Spinal cord (tissue), 10 donors: Measurements from ENCODE around the gene UCK1. TPM values are rescaled to one million over a fixed set of nuclear protein-coding genes. Genes with fewer than 3 reads are reported as not detected.
A peak's percentile ranks its signal among the peaks of the same experiment; 100 is the strongest.
"Not testable (repeated sequence)": the region's sequence is repeated elsewhere in the genome, so short reads cannot be mapped to it uniquely, and the experiment has no call there.

Source experiments
- DNase-seq, 6 donors: peaks; one replicate each; pipeline versions ENCODE4 v3.0.0 to v3.0.0-alpha.2; 2013 to 2015; ENCODE audit warnings: low spot score in 6 of 6, low read depth in 4 of 6
- H3K27ac ChIP-seq: one replicate; pipeline ENCODE4 v1.5.1; 2013; ENCODE audit warnings: low read depth, low read length, control low read depth
- H3K27me3 ChIP-seq: one replicate; pipeline ENCODE4 v1.6.1; 2013; ENCODE audit warnings: low read length; ENCODE audit not compliant: control insufficient read depth, insufficient read depth
- H3K36me3 ChIP-seq: one replicate; pipeline ENCODE4 v1.6.1; 2013; ENCODE audit warnings: low read length; ENCODE audit not compliant: control insufficient read depth, insufficient read depth
- H3K4me1 ChIP-seq: one replicate; pipeline ENCODE4 v1.6.1; 2013; ENCODE audit warnings: low read length; ENCODE audit not compliant: control insufficient read depth, insufficient read depth
- H3K4me3 ChIP-seq: one replicate; pipeline ENCODE4 v1.5.1; 2013; ENCODE audit warnings: low read depth, low read length, control low read depth
- H3K9me3 ChIP-seq: one replicate; pipeline ENCODE4 v1.6.1; 2013; ENCODE audit warnings: low read length; ENCODE audit not compliant: control insufficient read depth, insufficient read depth
- WGBS: methylation state at CpG from one replicate; pipeline ENCODE4 v1.1.5; 2013; ENCODE audit warnings: missing lambda C conversion rate; ENCODE audit not compliant: insufficient coverage; 5-methylcytosine and 5-hydroxymethylcytosine counted together
- polyA plus RNA-seq, 2 donors: library from polyadenylated mRNA; unstranded; fragments of 120-200 nt; gene quantifications; one replicate each; pipeline ENCODE4 v1.2.1, GENCODE V29; 2013; ENCODE audit not compliant: insufficient read length in 2 of 2
- total RNA-seq, 2 donors: library from RNA; depleted of rRNA in 1 of 2; stranded (reverse); fragments of 120-200 nt in 1 of 2; fragments of >200 nt in 1 of 2; gene quantifications; one replicate each; pipeline versions ENCODE4 v1.2.3 to v1.2.4, GENCODE V29; 2013 to 2014
- donor health status: healthy.

The UCK1 gene
- total and polyA plus RNA-seq, 4 donors = 14.2 to 57.7 (median 45.9) TPM

DNA sequence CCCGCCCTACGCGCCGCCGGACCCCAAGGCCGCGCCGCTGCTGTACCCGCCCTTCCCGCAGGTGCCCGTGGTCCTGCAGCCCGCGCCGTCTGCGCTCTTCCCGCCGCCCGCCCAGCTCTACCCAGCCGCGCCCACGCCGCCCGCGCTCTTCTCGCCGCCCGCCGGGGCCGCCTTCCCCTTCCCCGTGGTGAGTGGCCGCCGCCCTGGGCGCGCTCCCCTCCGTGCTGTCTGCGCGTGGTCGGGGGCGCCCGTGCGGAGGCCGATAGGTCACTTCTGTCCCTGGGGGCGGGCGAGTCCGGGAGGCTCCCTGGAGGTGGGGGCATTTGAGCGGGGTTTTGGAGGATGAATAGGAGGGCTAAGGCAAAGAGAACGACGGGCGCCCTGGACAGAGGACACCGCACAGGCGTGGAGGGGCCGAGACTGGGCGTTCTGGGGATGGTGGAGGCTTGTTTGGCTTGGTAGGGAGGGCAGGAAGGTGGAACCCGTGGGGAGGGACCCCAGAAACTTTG, 23.8 kb upstream of the UCK1 start:
- WGBS = 16% methylated on average over 54 of the region's 54 CpGs
- DNase-seq = no peak
- no peak overlapping the region for H3K4me3 ChIP-seq
- H3K4me1 ChIP-seq = no peaks in the 10 kb centered on the region
- peaks cover 24% of the 10 kb centered on the region for H3K27me3 ChIP-seq
- no peaks in the 10 kb centered on the region for H3K9me3 ChIP-seq
- H3K36me3 ChIP-seq = peaks cover 15% of the 10 kb centered on the region
- no peak overlapping the region for H3K27ac ChIP-seq

DNA sequence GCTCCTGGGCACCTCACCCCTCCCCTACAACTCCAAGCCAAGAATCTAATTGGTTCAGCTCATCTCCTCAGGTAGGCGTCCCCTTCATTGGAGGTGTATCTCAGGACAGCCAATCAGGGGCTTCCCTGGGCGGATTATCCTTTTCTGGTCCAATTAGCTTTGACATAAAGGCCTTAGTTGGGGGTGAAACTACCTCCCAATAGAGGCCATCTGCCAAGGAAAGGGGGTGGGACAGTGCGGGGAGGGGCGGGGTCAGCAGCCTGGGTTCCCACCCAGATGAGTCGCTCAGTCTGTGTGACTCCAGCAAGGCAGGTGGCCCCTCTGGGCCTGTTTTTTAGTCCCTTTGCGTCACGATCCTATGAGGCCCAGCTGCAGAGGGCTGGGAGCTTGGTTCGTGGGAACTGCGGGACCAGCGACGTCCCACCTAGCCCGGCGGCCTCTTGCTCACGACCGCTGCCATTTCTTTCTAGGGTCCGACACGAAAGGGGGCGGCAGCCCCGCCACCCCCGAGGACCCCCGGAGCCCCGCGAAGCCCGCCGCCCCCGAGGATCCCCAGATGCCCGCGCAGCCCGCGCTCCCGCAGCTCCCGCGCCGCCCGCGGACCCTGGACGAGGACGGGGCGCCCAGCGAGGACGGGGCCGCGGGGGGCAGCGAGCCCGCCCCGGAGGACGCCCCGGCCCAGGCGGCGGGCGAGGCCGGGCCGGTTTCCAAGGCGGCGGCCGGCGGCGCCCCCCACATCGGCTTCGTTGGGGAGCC, 23.2 kb upstream of the UCK1 start:
- Histone ChIP-seq H3K4me1 (no peaks in the 10 kb centered on the region), H3K27me3 (peaks cover 24% of the 10 kb centered on the region), H3K9me3 (no peaks in the 10 kb centered on the region), H3K36me3 (peaks cover 15% of the 10 kb centered on the region), H3K4me3 (no peak overlapping the region), H3K27ac (no peak overlapping the region)
- DNase-seq = no peak
- 17% methylated on average over 59 of the region's 60 CpGs for WGBS

DNA sequence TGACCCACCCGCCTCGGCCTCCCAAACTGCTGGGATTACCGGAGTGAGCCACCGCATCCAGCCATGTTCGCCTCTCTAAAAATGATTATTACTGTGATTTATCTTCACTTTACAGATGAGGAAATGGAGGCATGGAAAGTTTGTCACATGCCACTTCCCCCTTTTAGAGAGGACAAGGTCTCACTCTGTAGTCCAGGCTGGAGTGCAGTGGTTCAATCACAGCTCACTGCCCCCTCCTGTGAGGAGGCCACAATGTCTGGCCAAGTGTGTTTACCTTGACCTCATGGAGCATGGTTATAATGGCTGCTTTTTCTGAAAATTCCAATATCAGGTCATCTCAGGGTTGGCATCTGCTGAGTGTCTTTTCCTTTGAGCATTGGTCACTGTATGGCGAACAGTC, 21.0 kb upstream of the UCK1 start:
- H3K4me1 ChIP-seq = peaks cover under 1% of the 10 kb centered on the region
- DNase-seq = no peak
- no peak overlapping the region for H3K4me3 ChIP-seq
- 94% methylated on average over 2 of the region's 6 CpGs for WGBS
- no peak overlapping the region for H3K27ac ChIP-seq
- peaks cover 6% of the 10 kb centered on the region for H3K36me3 ChIP-seq
- no peaks in the 10 kb centered on the region for H3K9me3 ChIP-seq
- peaks cover 30% of the 10 kb centered on the region for H3K27me3 ChIP-seq

DNA sequence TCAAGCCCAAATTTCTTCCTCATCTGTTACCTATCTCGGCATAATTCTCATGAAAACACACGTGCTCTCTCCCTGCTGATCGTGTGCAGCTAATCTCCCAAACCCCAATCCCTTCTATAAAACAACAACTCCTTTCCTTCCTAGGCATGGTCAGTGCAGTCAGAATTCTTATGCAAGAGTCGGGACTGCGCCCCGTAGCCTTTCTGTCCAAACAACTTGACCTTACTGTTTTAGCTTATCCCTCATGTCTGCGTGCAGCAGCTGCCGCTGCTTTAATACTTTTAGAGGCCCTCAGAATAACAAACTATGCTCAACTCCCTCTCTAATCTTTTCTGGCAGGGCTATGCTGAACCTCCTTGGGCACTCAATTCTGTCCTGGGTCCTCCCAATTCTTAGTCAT, 19.4 kb upstream of the UCK1 start:
- DNase-seq, H3K4me3 ChIP-seq, H3K36me3 ChIP-seq, H3K27ac ChIP-seq, H3K9me3 ChIP-seq: not testable (repeated sequence)
- 81% methylated on average over 8 of the region's 8 CpGs for WGBS
- peaks cover 16% of the 10 kb centered on the region for H3K4me1 ChIP-seq
- peaks cover 37% of the 10 kb centered on the region for H3K27me3 ChIP-seq

DNA sequence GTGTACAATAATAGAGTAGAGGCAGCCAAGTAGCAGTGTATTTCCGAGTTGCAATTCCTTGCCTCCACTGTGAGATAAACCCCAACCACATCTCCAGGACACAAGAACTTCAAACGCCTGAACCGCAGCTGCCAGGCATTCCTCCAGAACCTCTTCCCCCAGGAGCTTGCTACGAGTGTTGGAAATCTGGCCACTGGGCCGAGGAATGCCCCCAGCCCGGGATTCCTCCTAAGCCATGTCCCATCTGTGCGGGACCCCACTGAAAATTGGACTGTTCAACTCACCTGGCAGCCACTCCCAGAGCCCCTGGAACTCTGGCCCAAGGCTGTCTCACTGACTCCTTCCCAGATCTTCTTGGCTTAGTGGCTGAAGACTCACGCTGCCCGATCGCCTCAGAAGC, 18.1 kb upstream of the UCK1 start:
- not testable (repeated sequence) for H3K36me3 ChIP-seq, H3K27ac ChIP-seq, H3K4me3 ChIP-seq, H3K9me3 ChIP-seq, DNase-seq
- Histone ChIP-seq H3K27me3 (peaks cover 39% of the 10 kb centered on the region), H3K4me1 (peaks cover 17% of the 10 kb centered on the region)
- 79% methylated on average over 9 of the region's 10 CpGs for WGBS

DNA sequence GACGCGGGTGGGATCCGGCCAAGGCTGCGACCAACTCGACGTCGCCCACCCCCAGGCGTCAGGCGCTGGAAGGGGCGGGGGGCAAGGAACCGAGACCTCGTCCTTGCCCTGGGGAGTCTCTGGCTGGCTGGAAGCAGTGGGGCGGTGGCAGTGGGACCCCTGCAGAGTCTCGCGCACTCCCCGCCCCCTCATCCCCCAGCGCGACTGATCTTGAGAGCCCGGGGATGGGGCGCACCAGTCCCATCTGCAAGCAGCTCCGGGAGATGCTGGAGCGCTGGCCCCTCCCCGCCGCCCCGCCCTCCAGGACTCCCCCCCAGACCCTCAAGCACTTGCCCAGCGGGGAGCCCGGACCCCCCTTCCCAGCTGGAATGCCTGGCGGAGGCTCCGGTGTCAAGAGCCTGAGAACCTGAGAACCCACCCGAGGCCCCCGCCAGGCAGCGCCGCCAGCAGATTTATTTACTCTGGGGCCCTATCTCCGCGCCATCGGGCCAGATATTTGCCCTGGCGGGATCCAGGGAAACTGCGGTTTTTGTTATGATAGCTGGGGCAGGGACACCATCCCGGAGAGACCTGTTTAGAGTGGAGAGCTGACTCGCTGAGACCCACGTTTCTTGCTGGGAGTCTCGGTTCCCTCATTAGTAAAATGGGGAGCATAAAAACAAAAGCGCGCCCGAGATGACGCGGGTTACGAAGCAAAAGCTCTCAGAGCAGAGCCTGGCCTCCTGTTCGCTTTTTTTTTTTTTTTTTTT, 15.4 kb upstream of the UCK1 start:
- H3K27me3 ChIP-seq = peaks cover 32% of the 10 kb centered on the region

DNA sequence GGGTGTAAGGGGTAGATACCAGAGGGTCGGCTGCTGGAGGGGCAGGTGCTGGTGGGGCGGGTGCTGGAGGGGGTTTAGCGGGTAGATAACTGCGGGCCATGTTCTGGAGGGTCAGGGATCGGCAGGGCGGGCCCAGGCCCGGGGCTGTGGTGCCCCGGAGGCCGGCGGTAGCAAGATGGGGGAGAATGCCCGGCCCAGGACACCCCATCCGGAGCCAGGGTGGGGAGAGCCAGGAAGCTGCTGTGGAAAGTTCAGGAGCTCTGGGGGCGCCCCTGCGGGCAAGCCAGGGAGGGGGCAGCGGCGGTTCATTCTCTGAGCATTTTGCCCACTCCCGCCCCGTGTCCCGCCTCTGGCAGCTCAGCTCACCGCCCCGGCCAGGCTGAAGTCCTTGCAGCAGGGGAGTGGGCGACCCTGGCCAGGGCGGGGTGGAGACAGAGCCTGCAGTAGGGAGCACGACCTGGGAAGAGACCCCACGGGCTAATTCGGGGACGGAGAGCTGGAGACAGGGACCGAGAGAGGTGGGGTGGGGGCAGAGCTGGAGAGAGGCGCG, 14.8 kb upstream of the UCK1 start:
- Histone ChIP-seq H3K4me1 (peaks cover 17% of the 10 kb centered on the region), H3K27me3 (peaks cover 32% of the 10 kb centered on the region), H3K9me3 (peaks cover 7% of the 10 kb centered on the region), H3K27ac (no peak overlapping the region), H3K36me3 (no peaks in the 10 kb centered on the region), H3K4me3 (peak overlapping the region; percentile 12)
- no peak for DNase-seq
- under 1% methylated on average over 30 of the region's 30 CpGs for WGBS

More for the DNA sequence above, 15.4 kb upstream of the UCK1 start:
- H3K36me3 ChIP-seq = no peaks in the 10 kb centered on the region
- peaks cover 7% of the 10 kb centered on the region for H3K9me3 ChIP-seq
- peak overlapping the region; percentile 12 for H3K4me3 ChIP-seq
- DNase-seq = peak in 2 of 6 donors; percentile 52 to 54
- H3K27ac ChIP-seq = no peak overlapping the region
- WGBS = 4% methylated on average over 45 of the region's 49 CpGs
- peaks cover 17% of the 10 kb centered on the region for H3K4me1 ChIP-seq

DNA sequence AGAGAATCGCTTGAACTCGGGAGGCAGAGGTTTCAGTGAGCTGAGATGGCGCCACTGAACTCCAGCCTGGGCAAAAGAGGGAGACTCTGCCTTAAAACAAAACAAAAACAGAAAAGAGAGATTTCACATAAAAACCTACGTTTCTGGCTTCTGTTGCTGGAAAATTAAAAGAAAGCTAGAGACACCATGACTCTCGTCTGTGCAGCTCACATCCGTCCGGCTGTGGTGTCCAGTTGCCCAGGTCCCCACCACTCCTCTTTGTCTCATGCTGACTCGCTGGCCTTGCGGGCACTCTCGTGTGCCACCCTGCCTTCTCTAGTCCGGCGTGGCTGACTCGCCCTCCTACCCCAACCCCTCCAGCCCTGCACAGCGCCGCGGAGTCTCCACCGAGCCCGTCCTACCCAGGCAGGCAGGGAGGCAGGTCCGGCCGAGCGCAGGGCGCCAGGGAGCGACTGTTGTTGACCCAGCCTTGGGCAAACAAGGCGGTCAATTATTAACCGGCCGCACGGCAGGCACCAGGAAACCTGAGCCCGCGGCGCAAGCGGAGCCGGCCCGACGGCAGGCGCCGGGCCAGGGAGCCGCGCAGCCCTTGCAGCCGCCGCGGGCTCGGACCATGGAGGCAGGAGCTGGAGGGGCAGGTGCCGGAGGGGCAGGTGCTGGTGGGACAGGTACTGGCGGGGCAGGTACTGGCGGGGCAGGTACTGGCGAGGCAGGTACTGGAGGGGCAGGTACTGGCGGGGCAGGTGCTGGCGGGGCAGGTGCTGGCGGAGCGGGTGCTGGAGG, 14.1 kb upstream of the UCK1 start, which contains the start of gene PRRT1B:
TSS of gene PRRT1B (plus strand) at position 521 of the 783 bp plus-strand sequence. CDS start at position 614, 93 bp downstream.
- no peak for DNase-seq
- H3K4me1 ChIP-seq = peaks cover 17% of the 10 kb centered on the region
- H3K27me3 ChIP-seq = peaks cover 32% of the 10 kb centered on the region
- peak within 1 kb of the TSS; percentile 12 for H3K4me3 ChIP-seq
- no peaks in the 10 kb centered on the region for H3K36me3 ChIP-seq
- peaks cover 7% of the 10 kb centered on the region for H3K9me3 ChIP-seq
- WGBS = 7% methylated on average over 47 of the region's 50 CpGs
- no peak within 1 kb of the TSS for H3K27ac ChIP-seq

DNA sequence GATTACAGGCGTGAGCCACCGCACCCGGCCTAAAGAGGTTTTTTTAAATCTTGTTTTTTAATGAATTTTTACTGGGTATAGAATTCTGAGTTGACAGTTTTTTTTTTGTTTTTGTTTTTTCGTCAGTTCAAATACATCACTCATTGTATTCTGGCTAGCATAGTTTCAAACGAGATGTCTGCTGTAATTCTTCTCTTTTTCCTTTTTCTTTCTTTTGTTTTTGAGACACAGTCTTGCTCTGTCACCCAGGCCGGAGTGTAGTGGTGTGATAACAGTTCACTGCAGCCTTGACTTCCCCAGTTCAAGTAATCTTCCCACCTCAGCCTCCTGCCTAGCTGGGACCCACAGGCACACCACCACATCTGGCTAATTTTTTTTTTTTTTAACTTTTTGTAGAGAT, 12.1 kb upstream of the UCK1 start:
- no peaks in the 10 kb centered on the region for H3K36me3 ChIP-seq
- H3K4me3 ChIP-seq = no peak overlapping the region
- WGBS = no CpG with 5 or more reads among the region's 6 CpGs
- DNase-seq = no peak
- H3K27ac ChIP-seq = no peak overlapping the region
- peaks cover 7% of the 10 kb centered on the region for H3K9me3 ChIP-seq
- H3K4me1 ChIP-seq = peaks cover 17% of the 10 kb centered on the region
- peaks cover 32% of the 10 kb centered on the region for H3K27me3 ChIP-seq
